T follicular helper cell (primary cell): Measurements from ENCODE around the gene RTN4RL1.

Source experiments
- DNase-seq: peaks from one replicate; pipeline ENCODE4 v3.0.0-alpha.2; 2020; ENCODE audit warnings: low read depth

Gene RTN4RL1

GRCh38 chr17:1919201-1919600 lies 105.9 kb downstream of the RTN4RL1 start:
- no peak for DNase-seq

- no peak for DNase-seq
Observed at GRCh38 chr17:1918346-1919162, 106.6 kb downstream of the RTN4RL1 start.

- no peak for DNase-seq
Observed at GRCh38 chr17:1916963-1917715, 108.0 kb downstream of the RTN4RL1 start.

DNA sequence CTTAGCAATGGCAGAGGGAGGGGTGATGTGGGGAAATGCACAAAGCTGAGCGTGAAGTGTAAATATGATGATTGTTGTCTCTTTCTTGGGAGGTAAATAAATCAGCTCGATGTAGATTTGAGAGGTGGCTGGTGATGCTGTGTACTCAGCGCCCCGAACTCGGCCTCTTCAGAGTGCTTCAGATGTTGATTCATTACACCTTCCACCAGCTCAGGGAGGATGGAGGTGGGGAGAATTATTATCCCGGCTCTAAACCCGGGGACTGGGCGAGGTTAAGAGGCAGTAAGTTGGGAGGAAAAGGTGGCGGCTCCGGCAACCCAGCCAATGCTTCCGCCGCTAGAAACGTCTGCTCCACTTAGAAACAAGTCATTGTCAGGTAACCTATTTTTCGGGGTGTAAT lies 108.8 kb downstream of the RTN4RL1 start:
- DNase-seq, result no peak

GRCh38 chr17:1915889-1916288 lies 109.2 kb downstream of the RTN4RL1 start:
- no peak for DNase-seq

DNA sequence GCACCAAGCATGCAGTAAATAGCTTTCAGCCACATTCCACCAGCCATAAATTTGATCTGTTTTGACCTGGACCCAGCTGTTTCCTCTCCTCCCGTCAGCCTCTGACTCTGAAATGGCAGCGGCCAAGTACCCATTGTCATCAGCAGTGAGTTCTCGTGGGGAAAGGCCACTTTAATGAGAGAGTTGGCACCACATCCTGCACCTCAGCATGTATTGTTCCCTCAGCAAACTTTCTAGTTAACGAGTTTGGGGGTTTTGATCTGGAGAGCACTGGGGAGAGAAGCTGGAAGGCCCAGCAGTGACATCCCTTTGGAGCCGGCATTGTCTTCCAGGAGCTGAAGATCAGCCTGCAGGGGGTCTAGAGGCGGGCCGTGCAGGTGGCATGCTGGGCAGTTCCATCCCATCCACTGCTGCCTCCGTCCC lies 110.5 kb downstream of the RTN4RL1 start:
- no peak for DNase-seq

- no peak for DNase-seq
Observed at GRCh38 chr17:1913702-1914101, 111.4 kb downstream of the RTN4RL1 start.

GRCh38 chr17:1912146-1912545 lies 113.0 kb downstream of the RTN4RL1 start:
- DNase-seq, result no peak

DNA sequence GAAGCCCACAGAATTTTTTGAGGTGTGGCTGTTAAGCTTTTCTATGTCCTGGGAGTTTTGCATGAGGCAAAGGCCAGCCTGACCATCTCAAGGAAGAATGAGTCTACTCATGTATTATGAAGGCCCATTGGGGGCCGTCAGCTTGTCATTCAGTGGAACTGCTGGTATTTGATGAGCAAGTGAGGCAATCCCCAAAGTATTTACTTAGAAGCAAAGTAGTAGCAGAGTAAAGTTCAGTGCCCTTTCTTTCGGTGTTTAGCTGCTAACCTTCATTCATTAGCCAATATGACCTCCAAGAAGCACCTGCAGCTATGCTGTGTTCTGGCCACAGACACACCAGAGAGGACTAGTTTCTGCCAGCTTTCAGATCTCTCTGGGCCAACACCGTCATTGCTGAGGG lies 115.1 kb downstream of the RTN4RL1 start:
- no peak for DNase-seq

- DNase-seq, result no peak
Observed at GRCh38 chr17:1908699-1909309, 116.3 kb downstream of the RTN4RL1 start.

GRCh38 chr17:1907909-1908698 lies 117.0 kb downstream of the RTN4RL1 start:
- DNase-seq, result no peak

- DNase-seq, result no peak
Observed at GRCh38 chr17:1907216-1907631, 117.9 kb downstream of the RTN4RL1 start.

GRCh38 chr17:1906662-1907101 lies 118.5 kb downstream of the RTN4RL1 start:
- DNase-seq, result no peak

GRCh38 chr17:1905190-1905913 lies 119.8 kb downstream of the RTN4RL1 start:
- DNase-seq, result no peak

- no peak for DNase-seq
Observed at GRCh38 chr17:1904273-1905182, 120.6 kb downstream of the RTN4RL1 start.

- no peak for DNase-seq
Observed at GRCh38 chr17:1899403-1900000, 125.6 kb downstream of the RTN4RL1 start.

GRCh38 chr17:1898872-1899271 lies 126.3 kb downstream of the RTN4RL1 start:
- no peak for DNase-seq

GRCh38 chr17:1898332-1898731 lies 126.8 kb downstream of the RTN4RL1 start:
- DNase-seq, result no peak

- no peak for DNase-seq
Observed at GRCh38 chr17:1897105-1897656, 128.0 kb downstream of the RTN4RL1 start.
